WTC11 (cell line): ENCODE data around the gene KCTD21. TPM values are rescaled to one million over a fixed set of nuclear protein-coding genes. Genes with fewer than 3 reads are reported as not detected.

Experiments used
- ATAC-seq: fragments of 200-7000 bp; cut with Tn5 transposase; 2 replicates; pipeline ENCODE4 v1.10.0; 2021; ENCODE audit warnings: mild to moderate bottlenecking, moderate library complexity
- CTCF ChIA-PET: fragments of 300-600 bp; sonication (Branson Sonifier 250); formaldehyde crosslinking; loops from one replicate; lab custom pipeline; 2021; ENCODE audit warnings: antibody characterized with exemption; lab: Charles Lee
- POLR2A ChIA-PET: fragments of 350-600 bp; sonication (Branson Sonifier 250); formaldehyde crosslinking; loops from one replicate; lab custom pipeline; 2021; ENCODE audit warnings: antibody characterized with exemption; lab: Charles Lee
- DNase-seq: peaks from one replicate; pipeline ENCODE4 v3.0.0; 2021; ENCODE audit warnings: low spot score
- H3K27ac Mint-ChIP-seq: 2 replicates; pipeline ENCODE4 v1.8.0; 2021; ENCODE audit warnings: mixed read lengths
- H3K27me3 Mint-ChIP-seq: 2 replicates; pipeline ENCODE4 v1.8.0; 2021; ENCODE audit warnings: low read depth, mild to moderate bottlenecking, moderate library complexity, mixed read lengths
- H3K36me3 Mint-ChIP-seq: 2 replicates; pipeline ENCODE4 v1.8.0; 2021; ENCODE audit warnings: mixed read lengths
- H3K4me1 Mint-ChIP-seq: 2 replicates; pipeline ENCODE4 v1.8.0; 2022; ENCODE audit warnings: mixed read lengths
- H3K4me3 Mint-ChIP-seq: 2 replicates; pipeline ENCODE4 v1.8.0; 2021; ENCODE audit warnings: mild to moderate bottlenecking, moderate library complexity, mixed read lengths
- H3K9me3 Mint-ChIP-seq: 2 replicates; pipeline ENCODE4 v1.8.0; 2021; ENCODE audit warnings: mixed read lengths
- AR ChIP-seq: fragments of 250-450 bp; sonication (Bioruptor Pico); IDR thresholded peaks from 2 replicates; pipeline ENCODE4 v1.9.0; 2021; ENCODE audit warnings: mild to moderate bottlenecking
- ATF2 ChIP-seq: sonication (generic); formaldehyde crosslinking; IDR thresholded peaks from 2 replicates; pipeline ENCODE4 v1.8.1; 2022; ENCODE audit warnings: low read depth, missing genetic modification reagents, borderline replicate concordance
- CREM ChIP-seq: sonication (generic); formaldehyde crosslinking; IDR thresholded peaks from 2 replicates; pipeline ENCODE4 v1.8.1; 2022; ENCODE audit warnings: mild to moderate bottlenecking, missing genetic modification reagents, moderate library complexity
- FOXP1 ChIP-seq: sonication (generic); formaldehyde crosslinking; IDR thresholded peaks from 2 replicates; pipeline ENCODE4 v1.8.0; 2022; ENCODE audit warnings: missing genetic modification reagents, mild to moderate bottlenecking, moderate library complexity, borderline replicate concordance
- NFYB ChIP-seq: sonication (generic); formaldehyde crosslinking; conservative IDR thresholded peaks from 2 replicates; pipeline ENCODE4 v1.8.0; 2022; ENCODE audit warnings: low read depth, missing genetic modification reagents
- PRDM15 ChIP-seq: sonication (generic); formaldehyde crosslinking; IDR thresholded peaks from 2 replicates; pipeline ENCODE4 v1.8.0; 2022; ENCODE audit warnings: missing genetic modification reagents
- SMAD4 ChIP-seq: sonication (generic); formaldehyde crosslinking; IDR thresholded peaks from 2 replicates; pipeline ENCODE4 v1.8.0; 2022; ENCODE audit warnings: mild to moderate bottlenecking, missing genetic modification reagents
- USF2 ChIP-seq: sonication (generic); formaldehyde crosslinking; IDR thresholded peaks from 2 replicates; pipeline ENCODE4 v1.8.1; 2023; ENCODE audit warnings: mild to moderate bottlenecking, missing genetic modification reagents, moderate library complexity
- ZBTB43 ChIP-seq: sonication (generic); formaldehyde crosslinking; IDR thresholded peaks from 2 replicates; pipeline ENCODE4 v1.8.1; 2023; ENCODE audit warnings: mild to moderate bottlenecking, missing genetic modification reagents
- ZNF219 ChIP-seq: sonication (generic); formaldehyde crosslinking; IDR thresholded peaks from 2 replicates; pipeline ENCODE4 v1.8.0; 2023; ENCODE audit warnings: missing genetic modification reagents, mild to moderate bottlenecking, borderline replicate concordance
- ZNF232 ChIP-seq: sonication (generic); formaldehyde crosslinking; IDR thresholded peaks from 2 replicates; pipeline ENCODE4 v1.8.0; 2022; ENCODE audit warnings: mild to moderate bottlenecking, missing genetic modification reagents
- ZNF512 ChIP-seq: sonication (generic); formaldehyde crosslinking; IDR thresholded peaks from 2 replicates; pipeline ENCODE4 v1.8.1; 2022; ENCODE audit warnings: missing genetic modification reagents, borderline replicate concordance
- total RNA-seq: library from RNA; stranded (reverse); gene quantifications from 3 replicates; pipeline ENCODE4 v1.2.3, GENCODE V29; 2021

The KCTD21 gene
- total RNA-seq, 1 experiment from 2014 or later: 2.8 TPM

GRCh38 chr11:78190374-78190773 lies 1.9 kb upstream of the KCTD21 start (continued):
- TF ChIP-seq FOXP1 (CRISPR knock-in tag) (no peak), SMAD4 (no peak), ZBTB43 (CRISPR knock-in tag) (no peak), ZNF232 (no peak), CREM (CRISPR knock-in tag) (no peak), ZNF219 (CRISPR knock-in tag) (no peak), USF2 (CRISPR knock-in tag) (no peak), ZNF512 (CRISPR knock-in tag) (no peak)

- Mint-ChIP-seq H3K27me3 (no peaks in the 10 kb centered on the region; the same call in 1 of the 2 replicates), H3K27ac (no peak overlapping the region), H3K36me3 (no peaks in the 10 kb centered on the region), H3K4me1 (peaks cover 23% of the 10 kb centered on the region), H3K4me3 (peak overlapping the region; percentile 91), H3K9me3 (no peaks in the 10 kb centered on the region)
- POLR2A ChIA-PET: no interaction called here
- TF ChIP-seq NFYB (no peak), AR (no peak), SMAD4 (no peak), PRDM15 (no peak), ATF2 (CRISPR knock-in tag) (no peak)
- no peak for ATAC-seq
- no peak for DNase-seq
- CTCF ChIA-PET: interaction anchor here (1.0 kb wide), 1 partner anchor 25 kb away, joined by 3 read pairs; no protein-coding TSS in a partner anchor
These were observed 1.4 kb upstream of the KCTD21 start for GRCh38 chr11:78189851-78190250.
